HL-60/S4 (cell line): ENCODE data around the gene ATG4A.

ENCODE experiments used
- in situ Hi-C: fragments of 300-500 bp; cut with MboI; formaldehyde crosslinking; loops from 2 replicates; pipeline ENCODE4 v1.14.3; 2022; ENCODE audit warnings: low sequenced_read_pairs

Gene ATG4A, protein sequence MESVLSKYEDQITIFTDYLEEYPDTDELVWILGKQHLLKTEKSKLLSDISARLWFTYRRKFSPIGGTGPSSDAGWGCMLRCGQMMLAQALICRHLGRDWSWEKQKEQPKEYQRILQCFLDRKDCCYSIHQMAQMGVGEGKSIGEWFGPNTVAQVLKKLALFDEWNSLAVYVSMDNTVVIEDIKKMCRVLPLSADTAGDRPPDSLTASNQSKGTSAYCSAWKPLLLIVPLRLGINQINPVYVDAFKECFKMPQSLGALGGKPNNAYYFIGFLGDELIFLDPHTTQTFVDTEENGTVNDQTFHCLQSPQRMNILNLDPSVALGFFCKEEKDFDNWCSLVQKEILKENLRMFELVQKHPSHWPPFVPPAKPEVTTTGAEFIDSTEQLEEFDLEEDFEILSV

DNA sequence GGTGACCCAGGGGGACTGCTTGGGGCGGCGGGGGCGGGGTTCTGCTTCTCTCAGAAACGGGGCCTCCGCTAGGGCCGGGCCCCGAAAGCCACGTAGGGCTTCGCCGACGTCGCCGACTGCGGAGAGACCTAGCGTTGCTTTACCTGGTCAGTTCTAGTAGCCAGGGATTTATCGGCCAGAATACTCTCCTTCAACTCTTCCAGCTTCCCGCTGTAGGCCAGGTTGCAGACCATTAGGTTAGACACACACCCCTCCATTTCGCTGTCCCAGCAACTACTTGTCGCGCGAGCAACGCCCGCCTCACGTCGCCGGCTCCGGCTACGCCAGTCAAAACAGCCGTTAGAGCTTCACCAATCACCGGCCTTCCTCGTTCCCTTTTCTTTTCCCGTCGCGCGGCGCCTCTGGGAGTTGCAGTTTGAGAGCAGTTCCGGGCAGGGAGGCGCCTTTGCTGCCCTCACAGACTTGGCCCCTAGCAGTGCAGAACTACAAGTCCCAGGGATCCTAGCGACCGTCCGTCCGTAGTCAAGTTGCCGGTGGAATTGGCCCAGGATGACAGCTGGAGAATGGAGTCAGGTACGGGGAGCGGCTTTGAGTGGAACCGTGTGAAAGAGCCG is at the start of gene ATG4A, which contains the start of gene PSMD10:
Gene ATG4A (plus strand): TSS at position 515 of the 614 bp plus-strand sequence. CDS start 49 bp downstream, at position 564.
Gene PSMD10 (minus strand): TSS at position 279 of the 614 bp plus-strand sequence. CDS start 22 bp downstream, at position 257.
- in situ Hi-C loops, result no loop called here

DNA sequence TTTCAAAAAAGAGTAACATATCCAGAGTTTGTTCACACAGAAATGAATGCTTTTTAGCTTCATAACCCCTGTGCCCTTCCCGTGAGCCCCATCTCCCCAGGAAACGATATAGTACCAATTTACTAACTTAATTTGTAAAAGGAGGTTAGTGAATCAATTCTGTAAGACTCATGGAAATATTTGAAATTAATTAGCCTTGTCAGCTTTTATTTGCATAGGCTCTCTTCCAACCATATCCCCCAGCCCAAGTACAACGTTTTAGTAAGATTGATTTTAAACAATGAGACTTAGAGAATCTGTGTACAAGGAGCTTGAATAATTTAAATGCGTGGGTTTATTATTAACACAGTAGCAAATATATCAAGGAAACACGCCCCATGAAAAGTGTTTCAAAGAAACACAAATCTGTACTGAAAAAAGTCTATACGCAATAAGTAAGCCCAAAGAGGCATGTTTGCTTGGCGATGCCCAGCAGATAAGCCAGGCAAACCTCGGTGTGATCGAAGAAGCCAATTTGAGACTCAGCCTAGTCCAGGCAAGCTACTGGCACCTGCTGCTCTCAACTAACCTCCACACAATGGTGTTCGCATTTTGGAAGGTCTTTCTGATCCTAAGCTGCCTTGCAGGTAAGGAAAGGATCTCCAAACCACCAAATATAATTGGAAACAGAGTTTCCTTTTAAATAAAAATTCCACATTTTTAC is 46.9 kb upstream of the ATG4A start, which contains the start of gene VSIG1:
Gene VSIG1 (plus strand): TSS at position 512 of the 703 bp plus-strand sequence. CDS start 66 bp downstream, at position 578.
- in situ Hi-C loops, result no loop called here

DNA sequence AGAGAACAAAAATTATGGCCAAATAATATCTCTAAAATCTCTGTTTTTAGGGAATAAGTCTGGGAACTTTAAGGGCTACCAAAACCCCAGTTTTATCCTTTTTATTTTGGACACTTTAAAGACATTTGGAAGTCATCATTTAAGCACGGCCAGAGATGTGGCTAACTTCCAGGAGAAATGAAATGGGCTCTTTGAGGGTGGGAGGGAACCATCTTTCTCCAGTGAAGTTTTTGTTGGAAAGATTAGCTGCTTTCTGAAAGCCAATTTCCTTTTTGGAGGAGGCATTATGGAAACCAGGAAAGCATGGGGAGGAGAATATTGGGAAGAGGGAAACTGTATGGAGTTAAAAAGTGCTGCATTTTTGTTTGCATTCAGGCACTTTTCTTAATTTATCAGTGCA is 41.9 kb upstream of the ATG4A start:
- in situ Hi-C loops, result no loop called here

DNA sequence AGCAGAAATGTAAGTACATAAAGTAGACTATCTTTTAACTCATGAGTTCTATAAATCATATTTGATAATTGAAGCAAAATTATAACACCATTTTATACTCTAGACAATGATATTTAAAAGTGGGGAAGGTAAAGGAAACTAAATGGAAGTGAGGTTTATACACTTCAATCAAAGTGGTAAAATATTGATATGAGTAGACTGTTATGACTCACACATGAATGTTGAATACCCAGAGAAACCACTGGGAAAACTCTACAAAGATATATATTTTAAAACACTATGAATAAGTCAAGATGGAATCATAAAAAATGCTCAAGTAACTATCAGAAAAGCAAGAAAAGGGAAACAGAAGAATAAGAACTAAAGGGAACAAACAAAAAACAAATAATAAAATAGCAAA is 38.4 kb upstream of the ATG4A start:
- in situ Hi-C loops, result no loop called here

DNA sequence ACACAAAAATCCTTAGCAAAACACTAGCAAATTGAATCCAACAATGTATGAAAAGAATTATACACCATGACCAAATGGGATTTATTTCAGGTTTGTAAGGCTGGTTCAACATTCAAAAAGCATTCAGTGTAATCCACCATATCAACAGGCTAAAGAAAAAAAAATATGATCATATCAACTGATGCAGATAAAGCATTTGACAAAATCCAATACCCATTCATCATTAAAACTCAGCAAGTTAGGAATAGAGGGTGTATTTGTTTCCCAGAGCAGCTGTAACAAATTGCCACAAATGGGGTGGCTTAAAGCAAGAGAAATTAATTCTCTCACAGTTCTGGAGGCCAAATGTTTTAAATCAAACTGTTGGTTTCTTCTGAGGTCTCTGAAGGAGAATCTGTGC is 36.0 kb upstream of the ATG4A start:
- in situ Hi-C loops, result no loop called here

DNA sequence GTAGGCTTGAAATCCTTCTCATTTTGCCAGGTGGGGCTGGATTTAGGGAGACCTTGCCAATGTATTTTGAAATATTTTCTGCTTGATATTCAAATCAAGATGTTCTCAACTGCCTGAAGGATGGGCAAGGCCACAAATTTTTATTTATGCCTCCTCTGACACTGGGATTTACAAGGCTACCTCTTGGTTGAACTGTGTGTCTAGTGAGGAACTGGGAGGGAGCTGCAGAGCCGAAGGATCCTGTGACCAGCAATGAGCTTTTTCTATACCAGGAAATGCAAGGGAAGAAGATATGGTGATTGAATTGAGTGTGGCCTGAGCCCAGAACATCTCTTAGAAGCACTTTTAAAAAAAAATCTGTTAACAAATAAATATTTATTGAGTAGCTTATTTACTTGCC is 31.8 kb upstream of the ATG4A start:
- in situ Hi-C loops, result no loop called here

DNA sequence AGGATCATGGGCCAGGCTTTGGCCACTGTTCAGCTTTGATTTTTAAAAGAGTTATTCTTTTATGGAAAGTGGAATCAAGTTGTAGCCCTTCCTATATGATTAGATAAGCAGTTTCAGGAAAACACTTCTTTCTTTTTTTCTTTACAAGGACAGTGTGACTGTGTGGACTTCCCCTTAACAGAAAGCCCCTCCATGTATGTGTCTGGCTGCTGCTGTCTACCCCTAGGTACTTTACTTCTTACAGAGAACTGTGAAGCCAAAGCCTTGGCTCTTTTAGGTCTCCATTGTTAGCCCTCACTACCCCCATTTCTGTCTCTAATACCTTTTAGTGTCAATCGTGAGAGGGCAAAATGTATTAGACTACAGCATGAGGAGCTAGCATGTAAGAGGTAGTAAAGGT is 27.6 kb upstream of the ATG4A start:
- in situ Hi-C loops, result no loop called here

DNA sequence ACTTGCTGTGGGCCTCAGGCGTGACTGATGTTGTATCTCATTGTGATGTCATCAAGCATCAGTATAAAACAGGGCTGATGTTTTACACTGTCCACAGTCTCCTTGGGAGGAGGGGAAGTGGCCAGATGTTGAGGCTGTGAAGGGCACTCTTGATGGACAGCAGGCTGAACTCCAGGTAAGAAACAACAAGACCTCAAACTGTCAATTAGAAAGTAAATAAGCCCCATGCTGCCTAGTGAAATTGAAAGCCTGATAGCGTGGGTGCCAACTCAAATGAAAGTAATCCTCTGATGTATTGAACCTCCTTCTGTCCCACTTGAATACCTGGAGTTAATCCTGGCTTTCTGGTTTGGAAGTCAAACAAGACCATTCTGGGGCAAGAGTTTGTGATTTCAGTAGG is 27.0 kb upstream of the ATG4A start:
- in situ Hi-C loops, result no loop called here

DNA sequence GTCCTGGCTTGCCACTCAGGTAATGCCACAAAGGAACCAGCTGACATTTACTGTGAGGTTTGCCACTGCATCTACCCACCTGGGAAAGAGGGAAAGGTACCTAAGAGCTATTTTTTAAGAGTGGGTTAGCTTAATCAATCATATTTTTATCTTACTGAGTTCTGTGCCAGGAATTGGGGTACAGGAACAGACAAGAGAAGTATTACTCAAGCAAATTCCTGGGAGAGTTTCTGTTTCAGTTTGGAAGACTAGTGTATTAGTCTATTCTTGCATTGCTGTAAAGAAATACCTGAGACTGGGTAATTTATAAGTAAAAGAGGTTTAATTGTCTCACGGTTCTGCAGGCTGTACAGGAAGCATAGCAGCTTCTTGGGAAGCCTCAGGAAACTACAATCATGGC is 23.5 kb upstream of the ATG4A start:
- in situ Hi-C loops, result no loop called here

DNA sequence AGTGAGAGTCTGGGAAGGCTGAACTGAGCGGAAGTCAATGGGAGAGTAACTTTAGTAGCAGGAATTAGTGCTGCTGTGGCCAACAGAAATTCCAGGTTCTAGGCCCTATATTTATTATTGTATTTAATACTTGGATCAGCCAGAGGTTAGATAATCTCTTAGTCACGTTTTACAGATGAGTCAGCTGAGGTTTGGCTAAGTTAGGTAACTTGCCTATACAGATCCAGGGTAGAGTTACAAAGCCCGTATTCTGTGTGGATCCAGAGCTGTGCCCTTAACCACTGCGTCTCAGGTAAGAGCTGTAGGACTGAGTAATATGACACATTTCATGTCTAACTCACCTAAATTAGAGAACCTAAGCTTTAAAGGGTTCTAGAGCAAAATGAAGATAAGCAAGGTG is 20.7 kb upstream of the ATG4A start:
- in situ Hi-C loops, result no loop called here

DNA sequence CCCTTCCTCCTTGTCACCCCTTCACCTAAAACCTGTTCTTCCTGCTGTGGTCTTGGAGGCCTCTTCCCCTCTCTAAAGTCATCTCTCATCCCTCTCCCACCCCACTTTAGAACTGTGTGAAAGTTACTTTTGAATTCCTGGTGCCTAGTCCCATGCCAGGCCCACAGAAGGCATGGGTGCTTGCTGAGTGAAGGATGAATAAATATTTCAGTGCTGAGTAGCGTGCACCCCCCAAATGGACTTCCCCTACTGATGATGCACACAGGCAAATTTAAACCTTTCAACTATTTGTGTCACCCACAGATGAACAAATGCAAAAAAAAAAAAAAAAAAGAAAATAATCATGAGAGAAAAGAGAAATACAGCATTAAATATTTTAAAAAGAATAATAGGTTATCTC is 20.0 kb upstream of the ATG4A start:
- in situ Hi-C loops, result no loop called here

DNA sequence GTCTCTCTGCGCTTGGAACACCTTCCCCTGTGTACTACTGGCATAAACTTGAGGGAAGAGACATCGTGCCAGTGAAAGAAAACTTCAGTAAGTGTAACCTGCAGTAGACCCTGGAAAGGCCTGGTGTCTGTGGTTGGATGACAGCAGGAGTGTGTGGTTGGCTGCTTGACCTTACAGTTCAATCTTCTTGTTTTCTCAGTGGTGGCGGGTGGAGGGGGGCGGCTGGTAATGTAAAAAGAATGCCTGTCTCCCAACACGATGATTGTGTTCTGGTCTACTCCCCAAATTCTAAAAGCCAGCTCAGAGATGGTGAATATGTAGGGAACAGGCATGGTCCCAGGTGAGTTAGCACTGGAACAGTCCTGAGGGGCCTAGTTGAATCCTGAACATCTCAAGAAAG is 18.8 kb upstream of the ATG4A start:
- in situ Hi-C loops, result no loop called here

DNA sequence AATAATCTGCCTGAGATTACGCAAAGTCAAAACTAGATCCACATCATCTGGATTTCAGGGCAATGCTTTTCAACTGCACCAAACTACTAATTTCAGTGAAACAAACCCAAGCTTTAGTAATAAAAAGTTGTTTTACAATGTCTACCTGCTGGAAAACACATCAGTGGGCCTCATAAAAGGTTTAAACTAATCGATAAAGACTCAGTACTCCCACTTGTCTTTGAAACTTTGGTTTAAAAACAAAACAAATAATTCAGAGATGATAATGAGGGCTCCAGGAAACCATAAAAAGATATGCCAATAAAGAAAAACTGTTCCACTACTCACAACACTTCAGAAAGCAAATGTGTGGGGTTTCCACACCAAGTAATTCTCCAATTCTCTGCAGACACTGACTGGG is 10.5 kb upstream of the ATG4A start:
- in situ Hi-C loops, result no loop called here

DNA sequence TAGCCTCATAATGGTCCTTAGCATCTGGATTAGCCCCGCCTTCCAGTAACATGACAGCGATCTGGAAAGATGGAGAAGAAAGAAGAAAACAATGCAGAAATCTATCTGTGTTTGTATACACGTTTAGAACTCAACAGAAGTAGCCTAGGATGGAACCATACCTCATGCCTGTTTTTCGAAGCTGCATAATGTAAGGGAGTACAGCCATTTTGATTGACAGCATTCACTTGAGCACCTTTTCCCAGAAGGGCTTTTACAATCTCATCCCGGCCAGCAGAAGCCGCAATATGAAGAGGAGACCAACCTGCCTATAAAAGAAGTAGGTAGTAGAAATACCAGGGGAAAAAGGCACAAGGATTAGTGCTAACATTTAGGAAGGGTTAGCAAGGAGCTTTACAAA is 3.8 kb upstream of the ATG4A start:
- in situ Hi-C loops, result no loop called here

DNA sequence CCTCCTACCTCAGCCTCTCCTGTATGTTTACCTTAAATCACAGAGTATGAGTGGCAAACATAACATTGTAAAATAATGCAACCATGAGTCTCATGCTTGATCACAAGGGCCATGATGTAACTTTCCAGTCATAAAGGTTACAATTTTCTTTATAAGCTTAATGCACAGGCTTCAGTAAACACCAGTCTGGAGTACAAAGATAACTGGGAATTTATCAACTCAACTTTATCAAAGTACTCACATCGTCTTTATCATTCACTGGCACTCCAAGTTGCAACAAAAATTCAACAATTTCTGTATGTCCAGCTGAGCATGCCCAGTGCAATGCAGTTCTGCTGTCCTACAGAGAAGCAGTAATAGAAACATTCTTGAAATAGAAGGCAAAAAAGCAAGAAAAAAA is 3.1 kb upstream of the ATG4A start:
- in situ Hi-C loops, result no loop called here

DNA sequence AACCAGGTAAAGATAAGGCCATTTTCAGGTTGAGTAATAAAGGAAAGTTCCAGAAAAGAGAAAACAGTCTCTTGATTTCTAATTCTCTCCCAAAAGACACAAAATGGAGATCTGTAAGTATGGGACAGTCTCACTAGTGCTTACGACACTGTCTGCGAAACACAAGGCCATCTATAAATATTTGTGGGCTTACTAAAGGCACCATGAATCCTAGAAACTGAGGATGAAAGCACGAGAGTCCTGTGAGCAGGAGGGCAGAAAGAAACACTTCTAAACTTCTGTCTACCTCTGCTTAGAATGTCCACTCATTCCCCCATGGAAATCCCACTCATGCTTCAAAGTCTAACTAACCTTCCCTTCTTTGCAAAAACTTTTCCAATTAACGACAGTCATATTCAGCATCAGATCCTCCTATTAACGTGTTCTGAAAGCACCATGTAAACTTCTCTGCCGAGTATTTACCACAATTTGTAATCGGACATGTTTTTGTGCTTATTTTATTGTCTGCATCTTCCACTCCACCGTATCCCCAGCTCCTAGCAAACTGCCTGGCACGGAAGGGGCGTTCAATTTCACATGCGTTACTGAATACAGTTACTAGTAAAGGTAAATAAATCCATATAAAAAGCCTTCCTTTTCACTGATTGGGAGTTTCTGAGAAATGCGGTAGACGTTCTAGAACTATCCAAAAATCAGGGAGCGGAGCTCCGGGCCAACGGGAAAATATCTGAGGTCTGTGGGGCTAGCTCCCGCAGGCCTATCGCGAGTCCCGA is 901 bp upstream of the ATG4A start:
- in situ Hi-C loops, result no loop called here

DNA sequence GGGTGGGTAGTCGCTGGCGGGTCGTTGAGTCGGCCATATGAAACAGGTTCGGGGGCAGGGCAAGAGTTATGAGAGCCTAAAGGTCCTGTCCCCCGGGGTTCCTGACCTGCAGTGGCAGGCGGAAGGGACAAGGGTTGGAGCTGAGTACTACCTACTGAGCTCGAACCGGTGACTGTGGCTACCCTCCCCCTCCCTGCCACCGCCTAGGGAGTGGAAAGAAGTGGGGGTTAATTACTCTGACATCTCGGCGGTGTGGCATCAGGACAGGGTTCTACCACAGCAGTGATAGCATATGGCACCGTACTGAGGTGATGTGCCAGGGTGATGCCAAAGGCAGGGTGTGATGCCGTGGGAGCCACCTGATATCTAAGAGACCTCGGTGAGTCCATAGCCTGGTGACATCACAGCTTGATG is 307 bp downstream of the ATG4A start:
- in situ Hi-C loops, result no loop called here

DNA sequence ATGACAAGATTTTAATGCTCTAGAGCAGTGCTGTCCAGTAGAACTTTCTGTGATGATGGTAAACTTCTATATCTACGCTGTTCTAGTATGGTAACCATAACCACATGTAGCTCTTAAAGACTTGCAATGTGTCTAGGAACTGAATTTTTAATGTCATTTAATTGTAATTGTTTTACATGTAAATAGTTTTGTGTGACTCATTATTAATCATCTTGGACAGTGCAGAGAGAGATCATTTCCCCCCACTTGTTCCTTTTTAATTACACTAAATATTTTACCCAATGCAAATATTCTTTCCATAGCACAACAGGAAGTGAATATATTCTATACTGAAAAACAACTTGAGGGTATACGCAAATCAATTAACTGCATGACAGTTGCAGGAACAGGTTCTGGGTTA is 5.8 kb downstream of the ATG4A start:
- in situ Hi-C loops, result no loop called here

DNA sequence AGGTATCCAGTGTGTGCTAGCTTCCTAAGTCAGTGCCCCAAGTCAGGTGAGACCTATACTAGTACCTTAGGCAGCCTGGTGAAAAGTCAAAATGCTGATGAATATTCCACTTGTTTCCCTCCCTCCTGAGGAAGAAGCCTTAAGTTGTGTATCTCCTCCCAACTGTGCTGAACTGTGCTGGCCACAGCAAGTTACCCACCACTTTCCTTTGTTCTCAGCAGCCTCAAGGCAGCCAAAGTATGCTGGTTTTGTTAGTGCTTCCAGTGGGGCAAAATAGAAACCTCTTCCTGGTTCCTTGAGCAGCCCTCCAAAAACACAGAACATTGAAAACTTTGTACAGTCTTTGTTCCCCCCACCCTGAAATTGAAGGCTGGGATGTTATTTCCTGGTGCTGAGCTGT is 13.9 kb downstream of the ATG4A start:
- in situ Hi-C loops, result no loop called here

DNA sequence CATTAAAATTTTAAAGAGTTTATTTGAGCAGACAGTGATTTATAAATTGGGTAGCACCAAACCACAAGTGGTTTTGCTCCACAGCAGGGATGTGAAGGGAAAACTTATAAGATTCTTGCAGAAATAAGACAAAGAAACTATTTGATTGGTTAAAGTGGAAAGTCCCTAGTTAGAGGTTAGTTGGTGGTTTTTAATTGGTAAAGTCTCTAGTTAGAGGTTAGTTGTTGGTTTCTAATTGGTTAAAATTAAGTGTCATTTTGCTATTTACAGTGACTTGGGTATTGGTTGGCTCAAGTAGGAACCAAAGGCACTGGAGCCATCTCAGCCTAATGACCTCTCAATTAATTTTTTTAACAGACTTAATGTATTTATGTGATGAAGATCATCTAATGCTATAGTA is 23.0 kb downstream of the ATG4A start:
- in situ Hi-C loops, result no loop called here

DNA sequence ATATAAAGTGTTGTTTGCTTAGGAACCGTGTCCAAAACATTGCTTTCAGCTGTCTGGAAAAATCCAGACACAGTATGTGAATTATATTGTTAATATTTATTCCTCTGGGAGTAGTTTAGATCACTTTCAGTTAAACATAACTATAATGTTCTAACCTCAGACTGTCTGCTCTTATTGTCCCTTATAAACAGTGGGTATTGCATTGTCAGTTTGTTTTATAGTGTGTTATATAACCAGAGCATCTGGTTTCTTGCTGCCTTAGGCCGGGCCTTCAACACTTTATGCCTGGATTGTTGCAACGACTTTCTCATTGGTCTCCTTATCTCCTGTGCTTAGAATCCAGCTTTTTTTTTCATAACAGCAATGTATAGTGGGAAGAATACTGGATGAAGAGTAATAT is 26.4 kb downstream of the ATG4A start:
- in situ Hi-C loops, result no loop called here
